Measurements from ENCODE around the gene EXOC7. TPM values are rescaled to one million over a fixed set of nuclear protein-coding genes. Genes with fewer than 3 reads are reported as not detected.

Gene EXOC7
- total RNA-seq, 1 experiment from 2014 or later, result 126 TPM

GRCh38 chr17:76079956-76080767, 23.4 kb downstream of the EXOC7 start (continued):
- TF ChIP-seq, protein P1, sequence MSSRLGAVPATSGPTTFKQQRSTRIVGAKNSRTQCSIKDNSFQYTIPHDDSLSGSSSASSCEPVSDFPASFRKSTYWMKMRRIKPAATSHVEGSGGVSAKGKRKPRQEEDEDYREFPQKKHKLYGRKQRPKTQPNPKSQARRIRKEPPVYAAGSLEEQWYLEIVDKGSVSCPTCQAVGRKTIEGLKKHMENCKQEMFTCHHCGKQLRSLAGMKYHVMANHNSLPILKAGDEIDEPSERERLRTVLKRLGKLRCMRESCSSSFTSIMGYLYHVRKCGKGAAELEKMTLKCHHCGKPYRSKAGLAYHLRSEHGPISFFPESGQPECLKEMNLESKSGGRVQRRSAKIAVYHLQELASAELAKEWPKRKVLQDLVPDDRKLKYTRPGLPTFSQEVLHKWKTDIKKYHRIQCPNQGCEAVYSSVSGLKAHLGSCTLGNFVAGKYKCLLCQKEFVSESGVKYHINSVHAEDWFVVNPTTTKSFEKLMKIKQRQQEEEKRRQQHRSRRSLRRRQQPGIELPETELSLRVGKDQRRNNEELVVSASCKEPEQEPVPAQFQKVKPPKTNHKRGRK (CRISPR knock-in tag; IDR thresholded peaks at IDR 0.05; ENCODE audit: borderline replicate concordance), result no peak
- no peak; the same call in 1 of the 2 replicates for TF ChIP-seq NFE2L1 (CRISPR knock-in tag; IDR thresholded peaks at IDR 0.05)
- TF ChIP-seq ZNF317 (CRISPR knock-in tag; IDR thresholded peaks at IDR 0.05; ENCODE audit: borderline replicate concordance, low read depth), result no peak
- no peak for TF ChIP-seq RELA (CRISPR knock-in tag; IDR thresholded peaks at IDR 0.05; ENCODE audit: borderline replicate concordance)
- no peak for TF ChIP-seq NR3C1 (CRISPR knock-in tag; conservative IDR thresholded peaks at IDR 0.05; ENCODE audit: low read depth)
- TF ChIP-seq, protein P2, sequence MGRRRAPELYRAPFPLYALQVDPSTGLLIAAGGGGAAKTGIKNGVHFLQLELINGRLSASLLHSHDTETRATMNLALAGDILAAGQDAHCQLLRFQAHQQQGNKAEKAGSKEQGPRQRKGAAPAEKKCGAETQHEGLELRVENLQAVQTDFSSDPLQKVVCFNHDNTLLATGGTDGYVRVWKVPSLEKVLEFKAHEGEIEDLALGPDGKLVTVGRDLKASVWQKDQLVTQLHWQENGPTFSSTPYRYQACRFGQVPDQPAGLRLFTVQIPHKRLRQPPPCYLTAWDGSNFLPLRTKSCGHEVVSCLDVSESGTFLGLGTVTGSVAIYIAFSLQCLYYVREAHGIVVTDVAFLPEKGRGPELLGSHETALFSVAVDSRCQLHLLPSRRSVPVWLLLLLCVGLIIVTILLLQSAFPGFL (CRISPR knock-in tag; IDR thresholded peaks at IDR 0.05; ENCODE audit: borderline replicate concordance), result no peak
- no peak for TF ChIP-seq ATF3 (CRISPR knock-in tag; conservative IDR thresholded peaks at IDR 0.05)
- TF ChIP-seq, protein P3, sequence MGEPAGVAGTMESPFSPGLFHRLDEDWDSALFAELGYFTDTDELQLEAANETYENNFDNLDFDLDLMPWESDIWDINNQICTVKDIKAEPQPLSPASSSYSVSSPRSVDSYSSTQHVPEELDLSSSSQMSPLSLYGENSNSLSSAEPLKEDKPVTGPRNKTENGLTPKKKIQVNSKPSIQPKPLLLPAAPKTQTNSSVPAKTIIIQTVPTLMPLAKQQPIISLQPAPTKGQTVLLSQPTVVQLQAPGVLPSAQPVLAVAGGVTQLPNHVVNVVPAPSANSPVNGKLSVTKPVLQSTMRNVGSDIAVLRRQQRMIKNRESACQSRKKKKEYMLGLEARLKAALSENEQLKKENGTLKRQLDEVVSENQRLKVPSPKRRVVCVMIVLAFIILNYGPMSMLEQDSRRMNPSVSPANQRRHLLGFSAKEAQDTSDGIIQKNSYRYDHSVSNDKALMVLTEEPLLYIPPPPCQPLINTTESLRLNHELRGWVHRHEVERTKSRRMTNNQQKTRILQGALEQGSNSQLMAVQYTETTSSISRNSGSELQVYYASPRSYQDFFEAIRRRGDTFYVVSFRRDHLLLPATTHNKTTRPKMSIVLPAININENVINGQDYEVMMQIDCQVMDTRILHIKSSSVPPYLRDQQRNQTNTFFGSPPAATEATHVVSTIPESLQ (CRISPR knock-in tag; IDR thresholded peaks at IDR 0.05), result no peak
- no peak for TF ChIP-seq ZNF416 (CRISPR knock-in tag; IDR thresholded peaks at IDR 0.05)
- TF ChIP-seq, protein P4, sequence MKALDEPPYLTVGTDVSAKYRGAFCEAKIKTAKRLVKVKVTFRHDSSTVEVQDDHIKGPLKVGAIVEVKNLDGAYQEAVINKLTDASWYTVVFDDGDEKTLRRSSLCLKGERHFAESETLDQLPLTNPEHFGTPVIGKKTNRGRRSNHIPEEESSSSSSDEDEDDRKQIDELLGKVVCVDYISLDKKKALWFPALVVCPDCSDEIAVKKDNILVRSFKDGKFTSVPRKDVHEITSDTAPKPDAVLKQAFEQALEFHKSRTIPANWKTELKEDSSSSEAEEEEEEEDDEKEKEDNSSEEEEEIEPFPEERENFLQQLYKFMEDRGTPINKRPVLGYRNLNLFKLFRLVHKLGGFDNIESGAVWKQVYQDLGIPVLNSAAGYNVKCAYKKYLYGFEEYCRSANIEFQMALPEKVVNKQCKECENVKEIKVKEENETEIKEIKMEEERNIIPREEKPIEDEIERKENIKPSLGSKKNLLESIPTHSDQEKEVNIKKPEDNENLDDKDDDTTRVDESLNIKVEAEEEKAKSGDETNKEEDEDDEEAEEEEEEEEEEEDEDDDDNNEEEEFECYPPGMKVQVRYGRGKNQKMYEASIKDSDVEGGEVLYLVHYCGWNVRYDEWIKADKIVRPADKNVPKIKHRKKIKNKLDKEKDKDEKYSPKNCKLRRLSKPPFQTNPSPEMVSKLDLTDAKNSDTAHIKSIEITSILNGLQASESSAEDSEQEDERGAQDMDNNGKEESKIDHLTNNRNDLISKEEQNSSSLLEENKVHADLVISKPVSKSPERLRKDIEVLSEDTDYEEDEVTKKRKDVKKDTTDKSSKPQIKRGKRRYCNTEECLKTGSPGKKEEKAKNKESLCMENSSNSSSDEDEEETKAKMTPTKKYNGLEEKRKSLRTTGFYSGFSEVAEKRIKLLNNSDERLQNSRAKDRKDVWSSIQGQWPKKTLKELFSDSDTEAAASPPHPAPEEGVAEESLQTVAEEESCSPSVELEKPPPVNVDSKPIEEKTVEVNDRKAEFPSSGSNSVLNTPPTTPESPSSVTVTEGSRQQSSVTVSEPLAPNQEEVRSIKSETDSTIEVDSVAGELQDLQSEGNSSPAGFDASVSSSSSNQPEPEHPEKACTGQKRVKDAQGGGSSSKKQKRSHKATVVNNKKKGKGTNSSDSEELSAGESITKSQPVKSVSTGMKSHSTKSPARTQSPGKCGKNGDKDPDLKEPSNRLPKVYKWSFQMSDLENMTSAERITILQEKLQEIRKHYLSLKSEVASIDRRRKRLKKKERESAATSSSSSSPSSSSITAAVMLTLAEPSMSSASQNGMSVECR (CRISPR knock-in tag; IDR thresholded peaks at IDR 0.05; ENCODE audit: borderline replicate concordance), result no peak
- TF ChIP-seq, protein P5, sequence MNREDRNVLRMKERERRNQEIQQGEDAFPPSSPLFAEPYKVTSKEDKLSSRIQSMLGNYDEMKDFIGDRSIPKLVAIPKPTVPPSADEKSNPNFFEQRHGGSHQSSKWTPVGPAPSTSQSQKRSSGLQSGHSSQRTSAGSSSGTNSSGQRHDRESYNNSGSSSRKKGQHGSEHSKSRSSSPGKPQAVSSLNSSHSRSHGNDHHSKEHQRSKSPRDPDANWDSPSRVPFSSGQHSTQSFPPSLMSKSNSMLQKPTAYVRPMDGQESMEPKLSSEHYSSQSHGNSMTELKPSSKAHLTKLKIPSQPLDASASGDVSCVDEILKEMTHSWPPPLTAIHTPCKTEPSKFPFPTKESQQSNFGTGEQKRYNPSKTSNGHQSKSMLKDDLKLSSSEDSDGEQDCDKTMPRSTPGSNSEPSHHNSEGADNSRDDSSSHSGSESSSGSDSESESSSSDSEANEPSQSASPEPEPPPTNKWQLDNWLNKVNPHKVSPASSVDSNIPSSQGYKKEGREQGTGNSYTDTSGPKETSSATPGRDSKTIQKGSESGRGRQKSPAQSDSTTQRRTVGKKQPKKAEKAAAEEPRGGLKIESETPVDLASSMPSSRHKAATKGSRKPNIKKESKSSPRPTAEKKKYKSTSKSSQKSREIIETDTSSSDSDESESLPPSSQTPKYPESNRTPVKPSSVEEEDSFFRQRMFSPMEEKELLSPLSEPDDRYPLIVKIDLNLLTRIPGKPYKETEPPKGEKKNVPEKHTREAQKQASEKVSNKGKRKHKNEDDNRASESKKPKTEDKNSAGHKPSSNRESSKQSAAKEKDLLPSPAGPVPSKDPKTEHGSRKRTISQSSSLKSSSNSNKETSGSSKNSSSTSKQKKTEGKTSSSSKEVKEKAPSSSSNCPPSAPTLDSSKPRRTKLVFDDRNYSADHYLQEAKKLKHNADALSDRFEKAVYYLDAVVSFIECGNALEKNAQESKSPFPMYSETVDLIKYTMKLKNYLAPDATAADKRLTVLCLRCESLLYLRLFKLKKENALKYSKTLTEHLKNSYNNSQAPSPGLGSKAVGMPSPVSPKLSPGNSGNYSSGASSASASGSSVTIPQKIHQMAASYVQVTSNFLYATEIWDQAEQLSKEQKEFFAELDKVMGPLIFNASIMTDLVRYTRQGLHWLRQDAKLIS (CRISPR knock-in tag; IDR thresholded peaks at IDR 0.05; ENCODE audit: borderline replicate concordance), result peak; percentile 35; the same call in 1 of the 2 replicates
- TF ChIP-seq ETV6 (CRISPR knock-in tag; IDR thresholded peaks at IDR 0.05), result no peak
- TF ChIP-seq EMX1 (CRISPR knock-in tag; IDR thresholded peaks at IDR 0.05), result peak; percentile 28; the same call in 1 of the 2 replicates
- TF ChIP-seq NR2C2 (CRISPR knock-in tag; IDR thresholded peaks at IDR 0.05), result no peak
- TF ChIP-seq CREB1 (CRISPR knock-in tag; IDR thresholded peaks at IDR 0.05), result no peak
- TF ChIP-seq TEAD4 (CRISPR knock-in tag; IDR thresholded peaks at IDR 0.05), result no peak
- no peak for TF ChIP-seq STAT6 (CRISPR knock-in tag; conservative IDR thresholded peaks at IDR 0.05; ENCODE audit: low read depth)
- TF ChIP-seq, protein P6, sequence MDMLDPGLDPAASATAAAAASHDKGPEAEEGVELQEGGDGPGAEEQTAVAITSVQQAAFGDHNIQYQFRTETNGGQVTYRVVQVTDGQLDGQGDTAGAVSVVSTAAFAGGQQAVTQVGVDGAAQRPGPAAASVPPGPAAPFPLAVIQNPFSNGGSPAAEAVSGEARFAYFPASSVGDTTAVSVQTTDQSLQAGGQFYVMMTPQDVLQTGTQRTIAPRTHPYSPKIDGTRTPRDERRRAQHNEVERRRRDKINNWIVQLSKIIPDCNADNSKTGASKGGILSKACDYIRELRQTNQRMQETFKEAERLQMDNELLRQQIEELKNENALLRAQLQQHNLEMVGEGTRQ (CRISPR knock-in tag; IDR thresholded peaks at IDR 0.05), result no peak; the same call in 1 of the 2 replicates
- no peak for TF ChIP-seq ZNF423 (CRISPR knock-in tag; IDR thresholded peaks at IDR 0.05)
- TF ChIP-seq MYBL2 (CRISPR knock-in tag; IDR thresholded peaks at IDR 0.05), result no peak
- TF ChIP-seq TEAD1 (CRISPR knock-in tag; IDR thresholded peaks at IDR 0.05), result no peak; the same call in 1 of the 2 replicates

All from WTC11 (cell line).